Transverse colon (tissue), 4 donors: ENCODE measurements around the gene MMP25. TPM values are rescaled to one million over a fixed set of nuclear protein-coding genes. Genes with fewer than 3 reads are reported as not detected.
"Not testable (repeated sequence)": the region's sequence is repeated elsewhere in the genome, so short reads cannot be mapped to it uniquely, and the experiment has no call there.

Source experiments
- DNase-seq: peaks from one replicate; pipeline ENCODE4 v3.0.0-alpha.2; 2019
- H3K27ac ChIP-seq, 4 donors: fragments of 200-600 bp; sonication (generic); 2 replicates each; pipeline ENCODE4 v1.5.1; 2016 to 2018; ENCODE audit warnings: inconsistent platforms in 4 of 4
- H3K27me3 ChIP-seq: fragments of 200-600 bp; sonication (generic); 2 replicates; pipeline ENCODE4 v1.5.1; 2017; ENCODE audit warnings: inconsistent platforms
- H3K36me3 ChIP-seq, 4 donors: fragments of 200-600 bp; sonication (generic); 2 replicates each; pipeline ENCODE4 v1.5.1; 2017 to 2019; ENCODE audit warnings: inconsistent platforms in 4 of 4
- H3K4me1 ChIP-seq, 4 donors: fragments of 200-600 bp; sonication (generic); 2 replicates each; pipeline ENCODE4 v1.5.1; 2017 to 2020; ENCODE audit warnings: inconsistent platforms in 4 of 4
- H3K4me3 ChIP-seq, 4 donors: fragments of 200-600 bp; sonication (generic); 1 replicate in 1 of 4; 2 replicates in 3 of 4; pipeline versions ENCODE4 v1.5.1 to v1.6.1; 2017 to 2019; ENCODE audit warnings: inconsistent platforms in 4 of 4
- H3K9me3 ChIP-seq, 2 donors: fragments of 200-600 bp; sonication (generic); 2 replicates each; pipeline ENCODE4 v1.5.1; 2017 to 2019; ENCODE audit warnings: inconsistent platforms in 2 of 2
- EP300 ChIP-seq: sonication (generic); formaldehyde crosslinking; IDR thresholded peaks from one replicate; pipeline ENCODE4 v1.6.1; 2017; ENCODE audit warnings: antibody characterized with exemption, low read depth
- POLR2A ChIP-seq: fragments of 450-650 bp; IDR thresholded peaks from one replicate; pipeline ENCODE4 v1.6.1; 2016; ENCODE audit warnings: antibody characterized with exemption, mild to moderate bottlenecking, moderate library complexity
- POLR2AphosphoS5 ChIP-seq, 3 donors: sonication (generic); formaldehyde crosslinking; IDR thresholded peaks; one replicate each; pipeline ENCODE4 v1.6.1; 2016; ENCODE audit warnings: antibody characterized with exemption in 3 of 3
- WGBS, 2 donors: methylation state at CpG; one replicate each; pipeline ENCODE4 v1.1.5; 2018; ENCODE audit warnings: low coverage in 1 of 2; 5-methylcytosine and 5-hydroxymethylcytosine counted together
- in situ Hi-C, 4 donors: fragments of 200-750 bp; cut with MboI; loops; one replicate each; pipeline versions ENCODE4 v1.15.0 to v1.15.1; 2017; ENCODE audit warnings: low sequenced_read_pairs in 3 of 4, low pct_ligation_motif_present in 1 of 4, low pct_unique_long_range_greater_than_20kb in 1 of 4
- intact Hi-C: fragments of 100-400 bp; cut with DNase I; formaldehyde crosslinking; loops from one replicate; pipeline ENCODE4 v1.15.1; 2023; ENCODE audit warnings: low total_unique reads
- total RNA-seq, 4 donors: library from RNA; depleted of rRNA; stranded (reverse); fragments of >200 nt; gene quantifications; one replicate each; pipeline ENCODE4 v1.1.0, GENCODE V29; 2016
- TF ChIP-seq, protein P1 (sequence below), 5 experiments: fragments of 200-600 bp in 3 of 5; fragments of 450-650 bp in 2 of 5; sonication (generic) in 3 of 5; IDR thresholded peaks; 1 replicate in 2 of 5; 2 replicates in 3 of 5; pipeline ENCODE4 v1.5.1; 2016 to 2017; ENCODE audit warnings: antibody characterized with exemption in 5 of 5, inconsistent platforms in 3 of 5, mild to moderate bottlenecking in 2 of 5, moderate library complexity in 1 of 5

Gene MMP25
- total RNA-seq, 4 donors from 2014 or later: 1.6 to 9.4 (median 1.8) TPM; not detected in 1

DNA sequence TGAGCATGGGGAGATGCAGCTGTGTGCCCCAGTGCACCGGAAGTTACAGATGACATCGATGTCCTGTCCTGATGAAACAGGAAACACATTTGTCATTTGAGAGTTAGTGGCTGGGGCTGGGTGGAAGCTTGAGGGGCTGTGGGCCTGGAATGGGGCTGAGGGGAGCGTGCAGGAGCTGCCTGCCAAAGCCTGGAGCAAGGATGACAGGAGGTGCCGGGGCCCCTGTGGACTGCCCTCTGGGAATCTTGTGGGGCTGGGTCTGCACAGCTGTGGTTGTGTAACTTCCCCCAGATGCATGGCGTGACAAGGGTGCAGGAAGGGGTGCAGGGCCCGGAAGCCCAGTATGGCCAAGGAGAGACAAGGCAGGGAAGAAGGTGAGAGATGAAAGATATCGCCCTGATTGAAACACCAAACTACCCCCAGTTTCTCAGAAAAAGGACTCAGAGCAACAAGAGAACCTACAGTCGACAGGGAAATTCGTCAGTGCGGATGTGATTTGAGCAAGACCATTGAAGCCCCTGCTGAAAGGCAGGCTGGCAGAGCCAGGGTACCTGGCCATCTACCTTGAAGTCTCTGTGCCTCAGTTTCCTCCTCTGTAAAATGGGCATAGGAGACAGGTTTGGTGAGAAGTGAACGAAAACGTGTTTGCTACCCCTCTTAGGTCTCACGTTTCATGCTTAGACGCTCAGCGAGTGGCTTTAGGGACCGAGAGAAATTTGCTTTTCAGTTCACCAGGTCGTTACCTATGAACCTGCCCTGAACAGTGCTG lies 8.8 kb downstream of the MMP25 start:
- intact Hi-C loops (loop anchor here (5.0 to 10.0 kb wide), 2 partner anchors 72 to 110 kb away; no protein-coding TSS in a partner anchor), in situ Hi-C loops (no loop called here)
- H3K4me3 ChIP-seq: no peak overlapping the region
- no peak overlapping the region for H3K27ac ChIP-seq
- H3K27me3 ChIP-seq: peaks cover 8% of the 10 kb centered on the region
- TF ChIP-seq EP300 (no peak), POLR2A (no peak), POLR2AphosphoS5 (IDR thresholded peaks at IDR 0.05) (no peak)
- TF ChIP-seq, protein P1, sequence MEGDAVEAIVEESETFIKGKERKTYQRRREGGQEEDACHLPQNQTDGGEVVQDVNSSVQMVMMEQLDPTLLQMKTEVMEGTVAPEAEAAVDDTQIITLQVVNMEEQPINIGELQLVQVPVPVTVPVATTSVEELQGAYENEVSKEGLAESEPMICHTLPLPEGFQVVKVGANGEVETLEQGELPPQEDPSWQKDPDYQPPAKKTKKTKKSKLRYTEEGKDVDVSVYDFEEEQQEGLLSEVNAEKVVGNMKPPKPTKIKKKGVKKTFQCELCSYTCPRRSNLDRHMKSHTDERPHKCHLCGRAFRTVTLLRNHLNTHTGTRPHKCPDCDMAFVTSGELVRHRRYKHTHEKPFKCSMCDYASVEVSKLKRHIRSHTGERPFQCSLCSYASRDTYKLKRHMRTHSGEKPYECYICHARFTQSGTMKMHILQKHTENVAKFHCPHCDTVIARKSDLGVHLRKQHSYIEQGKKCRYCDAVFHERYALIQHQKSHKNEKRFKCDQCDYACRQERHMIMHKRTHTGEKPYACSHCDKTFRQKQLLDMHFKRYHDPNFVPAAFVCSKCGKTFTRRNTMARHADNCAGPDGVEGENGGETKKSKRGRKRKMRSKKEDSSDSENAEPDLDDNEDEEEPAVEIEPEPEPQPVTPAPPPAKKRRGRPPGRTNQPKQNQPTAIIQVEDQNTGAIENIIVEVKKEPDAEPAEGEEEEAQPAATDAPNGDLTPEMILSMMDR (IDR thresholded peaks at IDR 0.05): no peak
- peaks cover 11 to 21% (median 17%) of the 10 kb centered on the region in 4 donors for H3K4me1 ChIP-seq
- H3K36me3 ChIP-seq: no peaks in the 10 kb centered on the region
- WGBS, 2 donors: 81 to 93% methylated on average over 5 to 17 of the region's 17 CpGs
- no peaks in the 10 kb centered on the region for H3K9me3 ChIP-seq
- no peak for DNase-seq

DNA sequence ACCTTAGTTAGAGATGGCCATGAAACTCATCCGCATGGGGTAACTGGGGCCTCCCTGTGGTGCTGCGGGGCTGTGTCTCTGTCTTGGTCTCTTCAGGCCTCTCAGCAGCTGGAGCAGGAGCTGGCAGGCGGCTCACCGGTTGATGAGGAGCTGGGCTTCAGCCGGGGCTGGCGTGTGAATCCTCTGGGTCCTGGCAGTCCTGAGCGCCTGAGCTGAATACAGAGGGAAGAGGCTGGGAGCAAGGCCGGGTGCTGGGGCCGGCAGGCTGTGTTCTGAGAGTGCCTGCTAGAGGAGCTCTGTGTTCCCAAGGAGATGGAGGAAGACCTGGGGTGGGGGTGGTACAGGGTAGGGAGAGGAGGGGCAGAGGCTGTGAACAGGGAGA lies 9.4 kb downstream of the MMP25 start:
- not testable (repeated sequence) for DNase-seq

DNA sequence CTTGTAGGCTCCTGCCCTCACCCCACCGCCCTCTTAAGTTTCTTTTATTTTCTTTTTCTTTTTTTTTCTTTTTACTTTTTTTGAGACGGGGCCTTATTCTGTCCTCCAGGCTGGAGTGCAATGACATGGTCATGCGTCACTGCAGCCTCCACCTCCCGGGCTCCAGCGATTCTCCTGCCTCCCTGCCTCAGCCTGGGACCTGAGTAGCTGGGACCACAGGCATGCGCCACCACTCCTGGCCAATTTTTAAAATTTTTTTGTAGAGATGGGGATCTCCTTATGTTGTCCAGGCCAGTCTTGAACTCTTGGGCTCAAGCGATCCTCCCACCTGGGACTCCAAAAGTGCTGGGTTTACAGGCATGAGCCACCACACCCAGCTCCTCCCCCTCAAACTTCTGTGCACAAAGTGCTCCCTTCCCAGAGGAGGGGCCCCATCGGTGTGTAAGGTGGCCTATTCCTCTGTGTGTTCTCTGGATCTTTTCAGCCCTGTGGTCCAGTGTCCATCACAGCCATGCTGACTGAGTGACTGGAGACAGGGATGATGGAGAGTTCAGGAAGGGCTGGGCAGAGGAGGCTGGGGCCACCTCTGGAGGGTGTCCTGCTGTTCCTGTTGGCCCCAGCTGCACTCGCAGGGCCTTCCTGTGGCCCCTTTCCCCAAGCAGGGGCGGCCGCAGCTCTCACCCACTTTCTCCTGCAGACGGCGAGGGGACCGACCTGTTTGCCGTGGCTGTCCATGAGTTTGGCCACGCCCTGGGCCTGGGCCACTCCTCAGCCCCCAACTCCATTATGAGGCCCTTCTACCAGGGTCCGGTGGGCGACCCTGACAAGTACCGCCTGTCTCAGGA lies 10.2 kb downstream of the MMP25 start:
- no peak for DNase-seq
- in situ Hi-C loops: no loop called here
- no peak for TF ChIP-seq POLR2A
- WGBS, 2 donors: 83 to 89% methylated on average over 7 to 15 of the region's 19 CpGs
- Histone ChIP-seq H3K36me3 (no peaks in the 10 kb centered on the region), H3K27ac (no peak overlapping the region), H3K4me3 (no peak overlapping the region), H3K9me3 (no peaks in the 10 kb centered on the region), H3K4me1 (peaks cover 11 to 21% (median 18%) of the 10 kb centered on the region in 4 donors), H3K27me3 (no peaks in the 10 kb centered on the region)
- intact Hi-C loops: loop anchor here (5.0 to 10.0 kb wide), 2 partner anchors 71 to 108 kb away; no protein-coding TSS in a partner anchor

More for the DNA sequence above, 9.4 kb downstream of the MMP25 start:
- H3K36me3 ChIP-seq, in situ Hi-C loops, H3K27me3 ChIP-seq, H3K27ac ChIP-seq, H3K4me3 ChIP-seq, H3K9me3 ChIP-seq: not testable (repeated sequence)
- H3K4me1 ChIP-seq: peaks cover 11 to 21% (median 18%) of the 10 kb centered on the region in 4 donors
- intact Hi-C loops: loop anchor here (5.0 to 10.0 kb wide), 2 partner anchors 72 to 109 kb away; no protein-coding TSS in a partner anchor
- 85% methylated on average over 9 of the region's 9 CpGs; no CpG with 5 or more reads in 1 of the 2 donors for WGBS, 2 donors

DNA sequence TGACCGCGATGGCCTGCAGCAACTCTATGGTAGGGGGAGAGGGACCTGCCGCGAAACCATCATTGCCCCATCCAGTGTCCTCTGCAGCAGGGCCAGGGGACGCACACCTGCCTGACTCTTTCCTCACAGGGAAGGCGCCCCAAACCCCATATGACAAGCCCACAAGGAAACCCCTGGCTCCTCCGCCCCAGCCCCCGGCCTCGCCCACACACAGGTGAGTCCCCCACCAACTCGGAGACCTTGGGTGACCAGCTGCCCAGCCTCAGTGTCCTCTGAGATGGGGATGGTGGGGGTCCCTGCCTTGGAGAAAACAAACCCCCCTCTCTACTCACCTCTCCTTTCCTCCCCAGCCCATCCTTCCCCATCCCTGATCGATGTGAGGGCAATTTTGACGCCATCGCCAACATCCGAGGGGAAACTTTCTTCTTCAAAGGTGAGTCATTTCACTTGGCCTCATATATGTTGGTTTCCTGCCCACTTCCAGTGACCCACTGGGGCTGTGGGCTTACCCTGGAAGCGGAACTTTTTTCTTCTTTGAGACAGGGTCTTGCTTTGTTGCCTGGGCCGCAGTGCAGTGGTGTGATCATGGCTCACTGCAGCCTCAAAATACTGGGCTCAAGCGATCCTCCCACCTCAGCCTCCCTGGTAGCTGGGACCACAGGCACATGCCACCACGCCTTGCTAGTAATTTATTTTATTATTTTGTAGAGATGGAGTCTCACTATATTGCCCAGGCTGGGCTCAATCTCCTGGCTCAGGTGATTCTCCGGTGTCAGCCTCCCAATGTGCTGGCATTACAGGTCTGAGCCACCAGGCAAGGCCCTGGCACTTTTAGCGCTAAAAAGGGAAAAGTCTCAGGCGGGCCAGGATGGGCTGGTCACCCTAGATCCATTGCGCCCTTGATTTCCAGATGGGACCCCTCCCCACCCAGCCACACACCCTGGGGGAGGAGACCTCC lies 11.1 kb downstream of the MMP25 start:
- Histone ChIP-seq H3K27me3 (no peaks in the 10 kb centered on the region), H3K27ac (peak overlapping the region in 1 of 4 donors; percentile 88), H3K36me3 (no peaks in the 10 kb centered on the region), H3K4me1 (peaks cover 11 to 21% (median 18%) of the 10 kb centered on the region in 4 donors), H3K4me3 (peak overlapping the region in 2 of 4 donors; percentile 66 to 91), H3K9me3 (no peaks in the 10 kb centered on the region)
- intact Hi-C loops (loop anchor here (5.0 to 10.0 kb wide), 2 partner anchors 70 to 107 kb away; no protein-coding TSS in a partner anchor), in situ Hi-C loops (no loop called here)
- TF ChIP-seq POLR2A: no peak
- TF ChIP-seq POLR2AphosphoS5 (IDR thresholded peaks at IDR 0.05): no peak
- no peak for TF ChIP-seq EP300
- TF ChIP-seq, protein P1 (IDR thresholded peaks at IDR 0.05): no peak
- DNase-seq: no peak
- WGBS, 2 donors: 92% methylated on average over 22 of the region's 22 CpGs; no CpG with 5 or more reads in 1 of the 2 donors
